Keratinocyte (primary cell): Measurements from ENCODE around the gene CSK. TPM values are rescaled to one million over a fixed set of nuclear protein-coding genes. Genes with fewer than 3 reads are reported as not detected.
A peak's percentile ranks its signal among the peaks of the same experiment; 100 is the strongest.

Source experiments
- DNase-seq: peaks from one replicate; pipeline ENCODE4 v3.0.0-alpha.2; 2011; ENCODE audit warnings: low read depth, missing footprints, low spot score
- FAIRE-seq: peaks from 2 replicates; lab custom pipeline; 2011; peaks lifted over from hg19 to GRCh38; lab: Jason Lieb, UNC
- H2AFZ ChIP-seq: 2 replicates; pipeline ENCODE4 v1.6.0; 2012; ENCODE audit warnings: low read length, control low read depth, inconsistent platforms; ENCODE audit not compliant: control insufficient read depth
- H3K27ac ChIP-seq: 2 replicates; pipeline ENCODE4 v1.5.1; 2011; ENCODE audit warnings: low read length; ENCODE audit not compliant: control insufficient read depth, insufficient read depth
- H3K27me3 ChIP-seq: 3 replicates; pipeline ENCODE4 v1.6.0; 2011; ENCODE audit warnings: low read length; ENCODE audit not compliant: control insufficient read depth, insufficient read depth; ENCODE audit errors: extremely low read depth
- H3K36me3 ChIP-seq, 2 experiments: 2 replicates in 1 of 2; 3 replicates in 1 of 2; pipeline ENCODE4 v1.5.1; 2011; ENCODE audit warnings: low read length in 2 of 2, mild to moderate bottlenecking in 1 of 2; ENCODE audit not compliant: control insufficient read depth in 2 of 2, insufficient read depth in 2 of 2; ENCODE audit errors: extremely low read depth in 1 of 2
- H3K4me1 ChIP-seq: 3 replicates; pipeline ENCODE4 v1.5.1; 2011; ENCODE audit warnings: low read length; ENCODE audit not compliant: control insufficient read depth, insufficient read depth; ENCODE audit errors: extremely low read depth
- H3K4me2 ChIP-seq: 3 replicates; pipeline ENCODE4 v1.6.0; 2011; ENCODE audit warnings: low read depth, low read length; ENCODE audit not compliant: control insufficient read depth, insufficient read depth; ENCODE audit errors: extremely low read depth
- H3K4me3 ChIP-seq, 3 experiments: fragments of 200-600 bp in 1 of 3; sonication (generic) in 1 of 3; 2 replicates in 2 of 3; 3 replicates in 1 of 3; pipeline ENCODE4 v1.5.1; 2011 to 2016; ENCODE audit warnings: low read length in 3 of 3, mild to moderate bottlenecking in 3 of 3, control low read depth in 2 of 3, inconsistent platforms in 1 of 3, low read depth in 1 of 3, mixed read lengths in 1 of 3, mixed run types in 1 of 3, moderate library complexity in 1 of 3; ENCODE audit not compliant: control insufficient read depth in 2 of 3, insufficient read depth in 2 of 3; ENCODE audit errors: extremely low read depth in 1 of 3
- H3K79me2 ChIP-seq: 2 replicates; pipeline ENCODE4 v1.6.0; 2012; ENCODE audit warnings: low read length; ENCODE audit not compliant: control insufficient read depth, insufficient read depth
- H3K9ac ChIP-seq: 3 replicates; pipeline ENCODE4 v1.6.0; 2011; ENCODE audit warnings: low read length; ENCODE audit not compliant: control insufficient read depth, insufficient read depth; ENCODE audit errors: extremely low read depth
- H3K9me1 ChIP-seq: 3 replicates; pipeline ENCODE4 v1.6.0; 2011; ENCODE audit warnings: low read length; ENCODE audit not compliant: control insufficient read depth, insufficient read depth; ENCODE audit errors: extremely low read depth
- H3K9me3 ChIP-seq: 2 replicates; pipeline ENCODE4 v1.5.1; 2012; ENCODE audit warnings: low read depth, low read length; ENCODE audit not compliant: control insufficient read depth
- H4K20me1 ChIP-seq: 3 replicates; pipeline ENCODE4 v1.6.0; 2011; ENCODE audit warnings: low read length; ENCODE audit not compliant: control insufficient read depth, insufficient read depth; ENCODE audit errors: extremely low read depth
- EZH2 ChIP-seq: IDR thresholded peaks from one replicate; pipeline ENCODE4 v1.6.1; 2012; ENCODE audit warnings: inconsistent platforms, mild to moderate bottlenecking, low read length, moderate library complexity
- dilution Hi-C: fragments of 300-500 bp; cut with MboI; formaldehyde crosslinking; loops from one replicate; pipeline ENCODE4 v1.7.0; 2020; ENCODE audit warnings: low sequenced_read_pairs; ENCODE audit not compliant: extremely low pct_ligation_motif_present
- polyA plus RNA-seq, 5 experiments: library from polyadenylated mRNA; depleted of rRNA in 3 of 5; stranded (reverse) in 3 of 5; stranded (forward) in 1 of 5; unstranded in 1 of 5; fragments of >200 nt; gene quantifications; 1 replicate in 1 of 5; 2 replicates in 3 of 5; 3 replicates in 1 of 5; pipeline versions ENCODE4 v1.2.1 to v1.2.3, GENCODE V29; 2011 to 2012; ENCODE audit warnings: missing spikeins in 2 of 5, low read depth in 1 of 5, low replicate concordance in 1 of 5
- TF ChIP-seq, protein P1 (sequence below), 3 experiments: IDR thresholded peaks in 1 of 3; conservative IDR thresholded peaks in 1 of 3; optimal IDR thresholded peaks in 1 of 3; 2 replicates in 2 of 3; 3 replicates in 1 of 3; pipeline versions ENCODE3 to v1.5.1; 2011; ENCODE audit warnings: low read length in 3 of 3, mild to moderate bottlenecking in 3 of 3, moderate library complexity in 2 of 3, control low read depth in 1 of 3, inconsistent platforms in 1 of 3; ENCODE audit not compliant: insufficient read depth in 2 of 3; ENCODE audit errors: extremely low read depth in 1 of 3

CSK gene
- polyA plus RNA-seq, 1 donor (not counting 4 experiments of a cell fraction or from before 2014, with no cell fraction given) = 17.2 TPM

DNA sequence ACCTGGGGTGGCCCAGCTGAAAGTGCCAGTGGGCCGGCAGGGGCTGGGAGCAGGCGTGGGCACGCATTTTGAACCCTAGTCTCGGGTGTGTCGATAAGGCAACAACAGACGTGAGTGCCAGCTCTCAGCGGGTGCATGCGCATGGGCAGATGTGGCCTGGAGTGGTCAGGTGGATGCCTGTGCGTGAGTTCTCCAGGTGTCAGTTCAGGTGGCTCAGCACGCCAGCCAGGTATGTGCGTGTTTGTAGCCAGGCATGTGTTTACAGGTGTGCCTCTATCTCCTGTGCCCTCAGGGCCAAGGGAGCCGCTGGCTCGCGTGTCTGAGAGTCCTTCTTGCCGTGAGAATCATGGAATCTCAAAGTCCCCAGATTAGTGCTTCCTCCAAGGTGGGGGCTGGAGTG lies 18.5 kb upstream of the CSK start:
- no peak overlapping the region for H3K4me3 ChIP-seq
- FAIRE-seq (peak; percentile 90), DNase-seq (peak; percentile 78)
- H3K4me2 ChIP-seq = peak overlapping the region; percentile 60
- no peaks in the 10 kb centered on the region for H3K9me1 ChIP-seq
- dilution Hi-C loops = no loop called here
- no peaks in the 10 kb centered on the region for H4K20me1 ChIP-seq
- H3K27me3 ChIP-seq = no peaks in the 10 kb centered on the region
- no peaks in the 10 kb centered on the region for H3K79me2 ChIP-seq
- H3K36me3 ChIP-seq = no peaks in the 10 kb centered on the region
- H3K9me3 ChIP-seq = no peaks in the 10 kb centered on the region
- H3K27ac ChIP-seq = peak overlapping the region; percentile 64
- H3K4me1 ChIP-seq = peaks cover 14% of the 10 kb centered on the region
- peak overlapping the region; percentile 37 for H2AFZ ChIP-seq
- TF ChIP-seq, protein P1, sequence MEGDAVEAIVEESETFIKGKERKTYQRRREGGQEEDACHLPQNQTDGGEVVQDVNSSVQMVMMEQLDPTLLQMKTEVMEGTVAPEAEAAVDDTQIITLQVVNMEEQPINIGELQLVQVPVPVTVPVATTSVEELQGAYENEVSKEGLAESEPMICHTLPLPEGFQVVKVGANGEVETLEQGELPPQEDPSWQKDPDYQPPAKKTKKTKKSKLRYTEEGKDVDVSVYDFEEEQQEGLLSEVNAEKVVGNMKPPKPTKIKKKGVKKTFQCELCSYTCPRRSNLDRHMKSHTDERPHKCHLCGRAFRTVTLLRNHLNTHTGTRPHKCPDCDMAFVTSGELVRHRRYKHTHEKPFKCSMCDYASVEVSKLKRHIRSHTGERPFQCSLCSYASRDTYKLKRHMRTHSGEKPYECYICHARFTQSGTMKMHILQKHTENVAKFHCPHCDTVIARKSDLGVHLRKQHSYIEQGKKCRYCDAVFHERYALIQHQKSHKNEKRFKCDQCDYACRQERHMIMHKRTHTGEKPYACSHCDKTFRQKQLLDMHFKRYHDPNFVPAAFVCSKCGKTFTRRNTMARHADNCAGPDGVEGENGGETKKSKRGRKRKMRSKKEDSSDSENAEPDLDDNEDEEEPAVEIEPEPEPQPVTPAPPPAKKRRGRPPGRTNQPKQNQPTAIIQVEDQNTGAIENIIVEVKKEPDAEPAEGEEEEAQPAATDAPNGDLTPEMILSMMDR (optimal IDR thresholded peaks at IDR 0.05 in 1 of 3, IDR thresholded peaks at IDR 0.05 in 1 of 3, conservative IDR thresholded peaks at IDR 0.05 in 1 of 3; ENCODE audit: extremely low read depth in 1 of 3, insufficient read depth in 2 of 3, low read length in 3 of 3) = no peak
- TF ChIP-seq EZH2 = no peak
- peak overlapping the region; percentile 77 for H3K9ac ChIP-seq

DNA sequence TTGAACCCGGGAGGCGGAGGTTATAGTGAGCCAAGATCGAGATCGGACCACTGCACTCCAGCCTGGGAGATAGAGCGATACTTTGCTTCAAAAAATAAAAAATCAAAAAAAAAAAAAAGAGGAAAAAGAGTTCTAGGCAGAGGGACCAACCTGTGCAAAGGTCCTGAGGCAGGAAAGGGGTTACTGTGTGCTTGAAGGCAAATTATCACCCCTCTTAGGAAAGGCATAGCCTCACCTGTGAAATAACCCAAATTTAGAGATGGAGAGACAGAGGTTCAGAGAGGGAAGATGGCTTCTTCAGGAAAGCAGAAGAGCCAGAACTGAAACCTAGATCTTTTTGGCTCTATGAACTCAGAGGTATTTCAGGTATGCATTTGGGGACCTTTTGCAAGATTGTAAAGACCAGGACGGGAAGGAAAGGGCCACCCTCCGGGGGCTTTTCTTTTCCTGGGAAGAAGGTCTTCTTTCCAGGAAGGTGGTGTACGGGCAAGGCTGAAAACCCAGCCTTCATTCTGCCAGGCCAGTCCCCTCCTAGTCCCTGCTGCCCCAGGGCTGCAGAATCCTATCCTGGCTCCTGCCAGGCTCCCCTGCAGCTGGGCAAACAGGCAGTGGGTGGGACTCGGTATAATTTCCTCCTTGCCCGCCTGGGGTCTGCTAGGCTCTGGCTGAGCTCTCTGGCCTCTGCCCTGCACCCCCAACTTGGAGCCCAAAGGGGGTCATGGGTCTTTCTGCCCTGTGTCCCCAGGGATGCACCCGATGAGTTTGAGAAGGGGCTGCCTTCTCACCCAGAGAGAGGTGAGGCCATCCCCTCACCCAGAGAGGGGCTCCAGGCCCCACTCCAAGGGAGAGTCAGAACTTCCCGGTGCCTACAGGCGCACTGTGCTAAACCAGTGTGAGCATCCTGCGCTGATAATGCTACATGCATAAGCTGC lies 14.4 kb upstream of the CSK start:
- no peak for TF ChIP-seq EZH2
- TF ChIP-seq, protein P1 (optimal IDR thresholded peaks at IDR 0.05 in 1 of 3, IDR thresholded peaks at IDR 0.05 in 1 of 3, conservative IDR thresholded peaks at IDR 0.05 in 1 of 3; ENCODE audit: extremely low read depth in 1 of 3, insufficient read depth in 2 of 3, low read length in 3 of 3) = no peak
- Histone ChIP-seq H3K27ac (no peak overlapping the region), H3K9ac (no peak overlapping the region), H4K20me1 (no peaks in the 10 kb centered on the region), H3K9me3 (no peaks in the 10 kb centered on the region), H3K4me2 (no peak overlapping the region), H3K79me2 (no peaks in the 10 kb centered on the region), H2AFZ (no peak overlapping the region), H3K9me1 (no peaks in the 10 kb centered on the region), H3K36me3 (no peaks in the 10 kb centered on the region), H3K4me3 (no peak overlapping the region), H3K27me3 (peaks cover 14% of the 10 kb centered on the region), H3K4me1 (peaks cover 18% of the 10 kb centered on the region)
- FAIRE-seq (no peak), DNase-seq (no peak)
- dilution Hi-C loops = no loop called here
